Measurements from ENCODE around the gene CCDC15.

The CCDC15 gene

DNA sequence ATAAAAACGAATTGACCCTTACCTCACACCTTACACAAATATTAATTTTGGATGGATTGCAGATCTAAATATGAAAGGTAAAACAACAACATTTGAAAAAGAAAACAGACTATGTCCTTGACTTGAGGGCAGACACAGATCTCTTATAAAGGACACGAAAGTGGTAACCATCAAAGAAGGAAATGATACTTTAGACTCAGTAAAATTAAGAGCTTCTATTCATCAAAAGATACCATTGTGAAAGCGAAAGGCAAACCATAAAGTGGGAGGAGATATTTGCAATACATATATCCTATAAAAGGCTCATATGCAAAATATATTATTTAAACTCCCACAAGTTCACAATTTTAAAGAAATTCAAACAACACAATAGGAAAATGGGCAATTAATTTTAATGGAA lies 23.2 kb upstream of the CCDC15 start:
- DNase-seq (ENCODE audit: low read depth) = no peak
- in situ Hi-C loops (cut with HindIII; ENCODE audit: low sequenced_read_pairs) = no loop called here
- TF ChIP-seq, protein P1, sequence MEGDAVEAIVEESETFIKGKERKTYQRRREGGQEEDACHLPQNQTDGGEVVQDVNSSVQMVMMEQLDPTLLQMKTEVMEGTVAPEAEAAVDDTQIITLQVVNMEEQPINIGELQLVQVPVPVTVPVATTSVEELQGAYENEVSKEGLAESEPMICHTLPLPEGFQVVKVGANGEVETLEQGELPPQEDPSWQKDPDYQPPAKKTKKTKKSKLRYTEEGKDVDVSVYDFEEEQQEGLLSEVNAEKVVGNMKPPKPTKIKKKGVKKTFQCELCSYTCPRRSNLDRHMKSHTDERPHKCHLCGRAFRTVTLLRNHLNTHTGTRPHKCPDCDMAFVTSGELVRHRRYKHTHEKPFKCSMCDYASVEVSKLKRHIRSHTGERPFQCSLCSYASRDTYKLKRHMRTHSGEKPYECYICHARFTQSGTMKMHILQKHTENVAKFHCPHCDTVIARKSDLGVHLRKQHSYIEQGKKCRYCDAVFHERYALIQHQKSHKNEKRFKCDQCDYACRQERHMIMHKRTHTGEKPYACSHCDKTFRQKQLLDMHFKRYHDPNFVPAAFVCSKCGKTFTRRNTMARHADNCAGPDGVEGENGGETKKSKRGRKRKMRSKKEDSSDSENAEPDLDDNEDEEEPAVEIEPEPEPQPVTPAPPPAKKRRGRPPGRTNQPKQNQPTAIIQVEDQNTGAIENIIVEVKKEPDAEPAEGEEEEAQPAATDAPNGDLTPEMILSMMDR (IDR thresholded peaks at IDR 0.05; ENCODE audit: low read depth, low read length, missing control alignments) = no peak
- H3K4me3 ChIP-seq (ENCODE audit: low read depth, low read length) = no peak overlapping the region

DNA sequence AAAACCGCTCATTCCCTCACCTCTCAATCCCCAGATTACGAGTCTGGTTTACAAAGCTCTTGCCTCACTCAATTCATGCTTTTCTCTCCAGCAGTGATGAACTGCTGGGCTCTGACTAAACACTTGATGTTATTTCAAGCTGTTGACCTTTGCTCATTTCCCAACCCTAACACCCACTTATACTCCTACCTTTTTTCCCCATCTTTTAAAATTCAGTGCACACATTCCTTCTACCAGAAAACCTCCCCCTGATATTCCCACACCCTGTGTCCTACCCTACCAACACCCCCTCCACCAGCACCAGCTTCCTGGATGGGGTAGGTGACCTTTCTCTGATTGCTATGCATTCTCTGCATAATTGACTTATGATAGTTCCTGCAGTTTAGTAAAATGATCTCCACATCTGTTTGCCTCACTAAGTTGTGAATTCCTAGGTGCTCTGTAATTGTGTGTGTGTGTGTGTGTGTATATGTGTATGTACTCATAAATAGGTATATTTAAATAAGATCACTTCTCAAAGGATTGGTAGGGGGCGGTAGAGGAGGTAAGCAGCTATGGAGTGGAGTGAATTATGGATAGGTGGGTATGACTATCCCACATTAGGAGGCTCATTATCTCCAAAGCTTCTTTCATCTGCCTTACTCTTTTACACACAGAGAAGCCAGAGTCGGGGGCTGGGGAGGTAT lies 19.0 kb upstream of the CCDC15 start:
- TF ChIP-seq, protein P1 (IDR thresholded peaks at IDR 0.05; ENCODE audit: low read depth, low read length, missing control alignments) = peak; percentile 15

DNA sequence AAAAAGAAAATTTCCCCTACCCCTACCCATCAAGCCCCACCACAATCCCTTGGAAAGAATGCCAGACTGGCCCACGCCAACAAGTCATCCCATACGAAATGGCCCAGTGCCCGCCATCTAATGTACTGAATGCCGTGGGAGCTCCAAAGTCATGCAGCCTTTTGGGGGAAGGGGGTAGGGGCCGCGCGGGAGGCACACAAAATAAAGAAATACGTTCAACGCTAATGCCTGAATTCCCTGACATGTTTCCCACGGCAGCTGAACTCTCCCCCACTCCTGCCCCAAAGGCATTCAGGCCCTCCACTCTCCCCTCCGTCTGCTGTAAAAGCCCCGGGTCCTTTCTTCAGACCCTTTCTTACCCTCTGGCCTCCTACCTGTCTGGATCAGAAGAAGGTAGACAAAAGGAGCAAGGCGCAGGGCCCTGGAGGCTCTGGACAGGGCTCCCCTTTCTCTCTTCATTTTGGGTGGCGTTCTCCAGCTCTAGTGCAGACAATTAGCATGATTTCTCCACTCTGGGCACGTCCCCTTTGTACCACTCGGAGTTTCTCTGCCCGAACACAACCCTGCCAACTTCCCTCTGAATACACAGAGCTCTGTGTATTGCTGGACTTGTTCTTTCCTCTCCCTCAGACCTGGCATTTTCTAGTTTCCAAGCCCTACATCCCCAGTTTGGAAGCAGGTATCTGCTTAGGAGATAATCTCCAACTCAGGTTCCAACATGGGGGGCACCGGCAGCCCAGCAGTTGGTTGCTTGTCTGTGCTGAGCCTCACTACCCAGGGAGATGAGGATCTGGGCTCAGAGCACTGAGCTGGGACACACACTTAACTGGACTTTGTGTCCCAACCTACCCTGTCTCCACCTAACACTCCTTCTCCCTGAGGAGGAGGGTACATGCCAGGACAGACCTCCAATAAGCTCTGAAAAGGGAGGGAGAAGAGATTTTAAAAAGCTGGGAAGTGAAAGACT lies 18.2 kb upstream of the CCDC15 start, which contains the start of gene HEPACAM:
TSS of gene HEPACAM (minus strand) at position 500 of the 967 bp plus-strand sequence. CDS start at position 459, 41 bp downstream.
- in situ Hi-C loops (cut with HindIII; ENCODE audit: low sequenced_read_pairs) = no loop called here
- no peak within 1 kb of the TSS for H3K4me3 ChIP-seq (ENCODE audit: low read depth, low read length)
- TF ChIP-seq, protein P1 (IDR thresholded peaks at IDR 0.05; ENCODE audit: low read depth, low read length, missing control alignments) = no peak
- no peak for DNase-seq (ENCODE audit: low read depth)

More for the DNA sequence above, 19.0 kb upstream of the CCDC15 start:
- peak; percentile 19 for DNase-seq (ENCODE audit: low read depth)
- in situ Hi-C loops (cut with HindIII; ENCODE audit: low sequenced_read_pairs) = no loop called here
- H3K4me3 ChIP-seq (ENCODE audit: low read depth, low read length) = no peak overlapping the region

DNA sequence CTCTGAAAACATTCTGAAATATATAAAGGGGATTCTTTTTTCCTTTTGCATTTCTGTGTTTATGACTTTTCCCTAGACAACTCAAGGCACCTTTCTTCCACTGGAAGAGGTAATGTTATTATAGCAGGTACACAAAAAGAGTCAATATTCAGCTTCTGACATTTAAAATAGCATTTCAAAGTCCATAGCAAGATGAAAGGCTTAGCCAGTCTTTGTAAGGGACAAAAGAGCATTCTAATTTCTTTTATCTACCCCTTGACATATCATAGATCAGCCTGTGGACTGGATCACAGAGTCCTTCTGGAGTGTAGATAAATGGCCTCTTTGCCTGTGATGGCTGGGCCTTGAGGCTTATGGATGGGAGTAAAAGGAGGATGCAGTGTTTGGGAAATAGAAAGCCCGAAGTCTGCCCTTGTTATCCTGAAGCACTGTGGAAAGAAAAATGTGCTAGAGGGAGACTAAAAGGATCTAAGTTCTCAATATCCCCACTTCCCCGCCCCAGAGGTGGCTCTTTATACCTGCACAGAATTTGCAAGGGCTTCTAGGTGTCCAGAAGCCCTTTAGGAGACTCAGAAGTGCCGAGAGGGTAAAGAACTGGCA lies 16.6 kb upstream of the CCDC15 start:
- DNase-seq (ENCODE audit: low read depth) = no peak
- in situ Hi-C loops (cut with HindIII; ENCODE audit: low sequenced_read_pairs) = no loop called here
- TF ChIP-seq, protein P1 (IDR thresholded peaks at IDR 0.05; ENCODE audit: low read depth, low read length, missing control alignments) = no peak
- no peak overlapping the region for H3K4me3 ChIP-seq (ENCODE audit: low read depth, low read length)

DNA sequence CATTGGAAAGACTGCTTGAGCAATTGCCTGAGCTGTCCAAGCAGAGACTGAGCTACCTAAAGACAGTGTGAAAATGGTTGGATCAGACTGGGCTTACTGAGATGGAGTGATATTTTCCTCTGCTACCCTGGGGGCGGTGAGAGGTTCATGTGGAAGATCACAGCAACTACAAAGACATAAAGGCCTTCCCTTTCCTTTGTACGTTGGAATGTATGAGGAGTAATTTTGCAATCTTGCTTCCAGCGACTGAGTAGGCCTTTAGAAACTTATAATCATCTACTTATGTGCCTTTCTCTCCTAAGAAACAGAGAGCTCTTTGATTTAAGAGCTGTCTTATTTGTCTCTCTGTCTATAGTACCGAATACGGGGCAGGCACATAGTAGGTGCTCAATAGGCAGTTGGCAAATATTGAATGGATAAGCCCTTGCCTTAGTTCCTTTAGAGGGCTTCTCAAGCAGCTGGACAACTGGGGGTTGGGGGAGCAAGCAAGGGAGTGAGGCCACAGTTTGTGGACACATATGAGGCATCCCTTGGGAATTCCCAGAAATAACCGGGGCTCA lies 15.7 kb upstream of the CCDC15 start:
- H3K4me3 ChIP-seq (ENCODE audit: low read depth, low read length) = no peak overlapping the region
- TF ChIP-seq, protein P1 (IDR thresholded peaks at IDR 0.05; ENCODE audit: low read depth, low read length, missing control alignments) = no peak
- no peak for DNase-seq (ENCODE audit: low read depth)
- in situ Hi-C loops (cut with HindIII; ENCODE audit: low sequenced_read_pairs) = no loop called here

DNA sequence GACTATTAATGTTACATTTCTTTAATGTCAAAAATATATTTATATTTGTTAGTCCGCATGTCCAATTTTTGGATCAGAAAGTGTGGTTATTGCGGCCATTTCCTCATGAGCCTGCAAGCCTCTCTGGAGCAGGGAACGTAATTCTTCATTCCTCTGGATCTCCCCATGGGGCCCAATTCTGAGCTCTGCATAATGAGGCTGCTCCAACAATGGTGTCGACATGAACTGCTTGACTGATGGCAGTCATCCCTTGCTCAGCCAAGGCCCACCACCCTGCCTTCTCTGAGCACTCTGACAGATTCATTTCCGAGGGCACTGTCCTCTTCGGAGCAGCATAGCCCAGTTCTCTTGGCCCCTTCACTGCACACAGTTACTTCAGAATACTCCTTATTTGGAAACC lies 15.0 kb upstream of the CCDC15 start:
- no peak overlapping the region for H3K4me3 ChIP-seq (ENCODE audit: low read depth, low read length)
- DNase-seq (ENCODE audit: low read depth) = no peak
- TF ChIP-seq, protein P1 (IDR thresholded peaks at IDR 0.05; ENCODE audit: low read depth, low read length, missing control alignments) = no peak
- in situ Hi-C loops (cut with HindIII; ENCODE audit: low sequenced_read_pairs) = no loop called here
